ENCODE measurements around the gene HSPBAP1.

HSPBAP1 gene

GRCh38 chr3:122784436-122784835 lies 9.2 kb downstream of the HSPBAP1 start:
- no peak overlapping the region for H3K4me3 ChIP-seq (ENCODE audit: low read depth, low read length)
- TF ChIP-seq MAX (IDR thresholded peaks at IDR 0.05; ENCODE audit: low read depth, low read length) (no peak), POLR2A (IDR thresholded peaks at IDR 0.05; ENCODE audit: extremely low read depth, insufficient read length) (no peak), CTCF (IDR thresholded peaks at IDR 0.05; ENCODE audit: low read depth, low read length) (no peak), MYC (IDR thresholded peaks at IDR 0.05; ENCODE audit: low read depth, low read length) (no peak)
- DNase-seq (ENCODE audit: low read depth) = no peak

- TF ChIP-seq CTCF (IDR thresholded peaks at IDR 0.05; ENCODE audit: low read depth, low read length) (no peak), MAX (IDR thresholded peaks at IDR 0.05; ENCODE audit: low read depth, low read length) (no peak), MYC (IDR thresholded peaks at IDR 0.05; ENCODE audit: low read depth, low read length) (no peak)
- no peak for DNase-seq (ENCODE audit: low read depth)
Observed at GRCh38 chr3:122782804-122783203, 10.8 kb downstream of the HSPBAP1 start.

DNA sequence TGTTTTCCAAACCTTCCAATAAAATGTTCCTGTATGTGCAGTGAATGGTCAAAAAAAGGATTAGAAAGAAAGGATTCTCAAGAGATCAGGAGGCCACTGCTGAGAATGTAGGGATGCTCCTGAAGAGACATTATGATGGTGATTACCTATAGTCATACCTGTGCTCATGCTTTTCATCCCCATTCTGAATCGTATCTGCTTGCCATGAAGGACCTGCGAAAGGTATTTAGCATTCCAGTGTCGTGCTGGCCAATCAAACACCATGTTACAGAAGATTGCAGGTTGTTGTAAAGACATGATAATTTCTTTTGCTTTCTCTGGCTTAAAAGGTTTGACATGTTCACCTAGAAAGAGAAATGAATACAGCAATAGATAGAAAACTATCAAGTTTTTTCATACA lies 16.1 kb downstream of the HSPBAP1 start:
- TF ChIP-seq MYC (IDR thresholded peaks at IDR 0.05; ENCODE audit: low read depth, low read length) = no peak
- H3K4me3 ChIP-seq (ENCODE audit: low read depth, low read length) = no peak overlapping the region
- DNase-seq (ENCODE audit: low read depth) = no peak

More at GRCh38 chr3:122782804-122783203, 10.8 kb downstream of the HSPBAP1 start:
- no peak overlapping the region for H3K4me3 ChIP-seq (ENCODE audit: low read depth, low read length)

DNA sequence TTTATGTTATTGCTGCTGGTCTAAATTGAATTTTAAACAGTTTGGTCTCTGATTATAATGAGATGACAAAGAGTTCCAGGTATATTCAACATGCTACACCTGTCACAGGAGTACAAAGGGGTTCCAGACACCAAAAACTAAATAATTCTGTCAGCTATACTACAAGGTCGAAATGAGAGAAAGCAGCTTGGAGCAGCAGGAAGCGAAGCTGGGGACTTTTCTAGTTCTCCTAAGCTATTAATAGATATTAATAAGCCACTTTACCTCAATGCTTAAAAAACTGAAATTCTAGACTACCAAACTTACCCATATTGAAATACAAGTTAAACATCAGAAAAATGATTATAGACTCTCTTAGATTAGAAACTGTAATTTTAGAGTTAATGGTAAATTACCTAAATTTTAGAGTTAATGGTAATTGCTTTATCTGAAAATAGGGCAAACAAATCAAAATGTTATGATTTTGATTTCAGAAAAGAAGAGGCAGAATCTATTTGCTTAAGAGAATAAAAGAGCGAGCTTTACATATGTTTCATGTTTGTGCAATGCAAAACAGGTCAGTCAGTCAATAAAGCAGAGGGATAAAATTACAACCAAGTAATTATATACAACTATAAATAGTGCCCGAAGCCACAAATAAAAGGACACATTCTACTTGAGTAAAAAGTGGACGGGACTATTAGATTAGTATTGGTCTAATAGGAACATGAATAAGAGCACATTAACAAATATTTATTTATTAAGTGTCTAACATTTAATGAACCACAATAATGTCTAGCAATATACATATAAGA lies 16.8 kb downstream of the HSPBAP1 start:
- no peak overlapping the region for H3K4me3 ChIP-seq (ENCODE audit: low read depth, low read length)
- DNase-seq (ENCODE audit: low read depth) = no peak
- TF ChIP-seq MAX (IDR thresholded peaks at IDR 0.05; ENCODE audit: low read depth, low read length) (no peak), CTCF (IDR thresholded peaks at IDR 0.05; ENCODE audit: low read depth, low read length) (no peak), MYC (IDR thresholded peaks at IDR 0.05; ENCODE audit: low read depth, low read length) (no peak), POLR2A (IDR thresholded peaks at IDR 0.05; ENCODE audit: extremely low read depth, insufficient read length) (no peak)

DNA sequence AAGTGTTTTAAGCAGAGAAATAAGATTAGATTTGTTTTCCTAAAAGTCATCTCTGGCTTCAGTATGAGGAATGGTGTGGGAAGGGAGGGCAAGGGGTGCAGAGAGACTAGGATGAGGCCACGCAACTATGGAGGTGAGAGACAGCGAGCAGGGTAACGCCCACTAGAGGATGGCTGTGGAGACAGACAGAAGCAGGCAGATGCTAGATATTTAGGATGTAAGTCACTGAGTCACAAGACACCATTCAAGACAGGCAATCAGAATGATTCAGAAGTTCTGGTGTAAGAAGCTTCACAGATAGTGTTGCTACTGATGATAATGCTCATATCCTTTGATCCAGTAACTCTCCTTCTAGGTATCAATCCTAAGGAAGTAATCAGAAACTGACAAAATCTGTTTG lies 19.1 kb downstream of the HSPBAP1 start:
- H3K4me3 ChIP-seq (ENCODE audit: low read depth, low read length) = no peak overlapping the region
- no peak for DNase-seq (ENCODE audit: low read depth)
- TF ChIP-seq MAX (IDR thresholded peaks at IDR 0.05; ENCODE audit: low read depth, low read length) (no peak), POLR2A (IDR thresholded peaks at IDR 0.05; ENCODE audit: extremely low read depth, insufficient read length) (no peak), MYC (IDR thresholded peaks at IDR 0.05; ENCODE audit: low read depth, low read length) (no peak), CTCF (IDR thresholded peaks at IDR 0.05; ENCODE audit: low read depth, low read length) (no peak)

- DNase-seq (ENCODE audit: low read depth) = no peak
- TF ChIP-seq CTCF (IDR thresholded peaks at IDR 0.05; ENCODE audit: low read depth, low read length) (no peak), POLR2A (IDR thresholded peaks at IDR 0.05; ENCODE audit: extremely low read depth, insufficient read length) (no peak), MYC (IDR thresholded peaks at IDR 0.05; ENCODE audit: low read depth, low read length) (no peak)
- no peak overlapping the region for H3K4me3 ChIP-seq (ENCODE audit: low read depth, low read length)
Observed at GRCh38 chr3:122773944-122774509, 19.6 kb downstream of the HSPBAP1 start.

Measured in NB4 (cell line).